ENCODE results near the gene SCD5.

SCD5 gene

DNA sequence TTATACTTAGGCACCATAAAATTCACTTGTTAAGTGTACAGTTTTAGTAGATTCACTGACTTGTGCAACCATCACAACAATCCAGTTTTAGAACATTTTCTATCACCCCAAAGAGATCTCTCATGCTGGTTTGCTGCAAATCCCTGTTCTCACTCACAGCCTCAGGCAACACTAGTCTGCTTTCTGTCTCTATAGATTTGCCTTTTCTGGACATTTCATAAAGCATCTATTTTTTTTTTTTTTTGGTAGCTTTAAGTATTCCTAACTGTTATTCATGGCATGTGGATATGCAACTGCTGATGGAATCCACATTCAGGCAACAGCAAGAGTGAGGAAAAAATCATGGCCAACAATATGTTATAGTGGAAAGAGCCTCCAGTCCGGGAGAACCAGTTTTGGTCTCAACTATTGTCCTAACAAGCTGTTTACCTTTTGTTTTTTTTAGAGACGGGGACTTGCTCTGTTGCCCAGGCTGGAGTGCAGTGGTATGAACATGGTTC lies 209.8 kb downstream of the SCD5 start:
- no peak for DNase-seq (ENCODE audit: low read depth)

DNA sequence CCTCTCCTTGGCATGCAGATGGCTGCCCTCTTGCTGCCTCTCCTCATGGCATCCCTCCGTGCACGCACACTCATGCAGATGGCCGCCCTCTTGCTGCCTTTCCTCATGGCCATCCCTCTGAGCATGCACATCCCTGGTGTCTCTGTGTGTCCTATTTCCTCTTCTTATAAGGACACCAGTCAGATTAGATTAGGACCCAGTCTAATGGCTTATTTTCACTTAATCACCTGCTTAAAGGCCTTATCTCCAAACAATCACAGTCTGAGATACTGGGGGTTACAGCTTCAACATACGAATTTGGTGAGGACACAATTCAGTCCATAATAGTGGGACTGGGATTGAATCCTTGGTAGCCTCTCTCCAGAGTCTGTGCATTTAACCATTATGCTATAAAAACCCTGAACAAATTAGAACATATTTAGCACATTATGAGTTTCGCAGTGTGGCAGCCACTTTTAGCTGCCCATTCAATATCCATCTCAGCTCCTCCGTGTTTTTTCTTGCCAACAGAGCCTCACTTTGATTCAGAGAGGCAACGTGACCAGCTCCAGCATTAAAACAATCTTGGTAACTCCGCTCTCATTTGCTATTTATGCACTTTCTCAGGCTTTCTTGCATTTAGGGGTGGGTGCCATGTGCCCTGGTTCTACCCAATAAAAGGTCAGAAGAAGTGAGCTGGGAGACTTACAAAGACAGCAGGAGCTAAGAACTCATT lies 210.6 kb downstream of the SCD5 start:
- no peak for DNase-seq (ENCODE audit: low read depth)

DNA sequence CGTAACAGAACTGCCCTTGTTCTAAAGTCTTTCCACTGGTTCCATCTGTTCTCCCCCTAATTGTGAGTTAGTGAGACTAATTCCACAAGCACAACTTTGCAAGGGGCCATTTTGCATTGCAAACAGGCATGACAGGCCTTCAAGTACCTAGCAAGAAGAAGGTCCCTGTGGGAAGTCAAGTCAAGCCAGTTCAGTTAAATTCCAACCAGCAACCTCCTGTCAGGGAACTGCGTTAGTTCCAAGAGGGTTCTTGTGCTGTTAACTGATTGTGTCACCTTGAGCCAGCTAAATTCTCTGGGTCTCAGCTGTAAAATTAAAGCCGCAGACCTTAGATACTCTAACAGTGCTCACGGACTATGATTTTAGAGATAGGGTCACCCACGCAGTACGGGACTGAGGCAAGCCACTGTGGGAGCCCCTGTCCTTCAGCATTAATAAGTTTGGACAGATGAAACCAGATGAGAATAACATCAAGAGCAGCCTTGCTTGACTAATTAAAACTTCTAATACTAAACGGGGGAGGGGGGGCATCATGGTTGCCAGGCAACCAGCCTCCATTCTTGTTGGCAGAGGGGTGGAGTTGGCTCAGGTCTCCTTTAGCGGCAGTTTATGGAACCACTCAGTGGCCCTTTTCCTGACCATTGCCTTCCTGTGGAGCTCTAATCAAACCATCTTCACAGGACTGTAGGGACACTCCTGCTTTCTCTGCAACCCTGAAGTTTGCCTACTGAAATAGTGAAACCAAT lies 212.7 kb downstream of the SCD5 start:
- DNase-seq (ENCODE audit: low read depth): no peak

DNA sequence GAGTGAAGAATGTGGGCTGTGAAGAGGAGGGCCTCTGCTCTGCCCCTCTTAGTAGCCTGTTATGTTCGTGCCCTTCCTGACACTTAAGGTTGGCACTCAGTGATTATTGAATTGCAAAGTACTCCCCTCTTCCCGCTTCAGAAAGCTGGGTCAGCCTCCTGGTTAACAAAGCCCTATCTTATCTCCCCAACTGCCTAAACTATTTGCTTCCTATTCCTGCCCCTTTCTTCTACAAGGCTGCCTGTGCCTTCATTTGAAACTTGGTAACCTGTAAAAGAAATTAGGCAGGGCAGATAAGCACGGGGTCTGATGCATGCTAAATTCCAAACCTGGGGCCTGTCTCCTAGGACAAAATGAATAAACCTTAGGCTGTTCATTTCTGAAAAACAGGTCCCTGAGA lies 213.7 kb downstream of the SCD5 start:
- DNase-seq (ENCODE audit: low read depth): no peak

DNA sequence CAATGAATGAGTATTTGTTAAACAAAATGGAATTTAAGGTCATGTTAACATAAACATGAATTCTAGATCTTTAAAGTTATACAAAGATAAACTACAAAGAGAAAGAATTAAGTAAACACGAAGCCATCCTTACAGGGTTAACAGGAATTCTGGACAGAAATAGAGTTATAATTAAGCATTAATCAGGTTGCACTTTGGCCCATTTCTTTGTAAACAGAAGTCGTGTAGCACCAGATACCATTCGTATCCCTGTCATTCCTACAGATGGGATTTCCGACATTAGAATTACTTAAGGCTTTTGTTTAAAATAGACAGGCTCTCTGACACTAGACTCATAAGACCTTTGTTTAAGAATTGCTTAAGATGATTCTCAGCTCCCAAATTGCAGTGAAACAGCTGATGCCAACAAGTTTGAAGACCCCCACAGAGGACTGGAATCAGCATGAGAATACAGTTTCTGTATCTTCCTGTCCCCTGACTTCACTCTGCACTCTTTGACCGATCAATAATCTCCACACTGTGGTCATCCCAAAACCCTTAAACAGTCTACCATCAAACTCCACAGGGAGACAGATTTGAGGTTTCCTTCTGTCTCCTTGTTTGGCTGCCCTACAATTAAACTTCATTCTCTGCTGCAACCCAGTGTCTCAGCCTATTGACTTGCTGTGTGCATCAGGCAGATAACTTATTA lies 214.6 kb downstream of the SCD5 start:
- no peak for DNase-seq (ENCODE audit: low read depth)

DNA sequence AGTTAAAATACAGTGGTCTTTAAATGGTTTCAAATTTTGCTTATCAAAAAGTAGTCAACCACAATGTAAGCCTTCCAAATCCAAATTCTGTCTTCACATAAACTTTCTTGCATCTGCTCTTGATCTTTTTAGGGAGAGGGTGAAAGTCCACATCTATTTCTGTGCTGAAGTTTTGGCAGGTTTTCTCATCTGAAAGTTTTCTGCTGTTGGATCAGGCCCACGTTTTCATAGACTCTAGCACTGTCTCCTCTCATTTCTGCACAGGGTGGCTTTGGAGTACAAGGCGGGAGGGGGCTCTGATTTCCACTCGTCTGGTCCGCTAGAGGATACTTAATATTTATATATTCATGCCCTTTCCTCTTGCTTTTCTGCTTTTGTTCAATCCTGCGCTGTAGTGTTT lies 218.7 kb downstream of the SCD5 start:
- no peak for DNase-seq (ENCODE audit: low read depth)

All from stimulated activated CD8-positive, alpha-beta memory T cell treated with anti-CD3 and anti-CD28 coated beads, Interleukin-4, amount 100 ng/mL, for 24 hours (primary cell).